ENCODE data around the gene KLHDC1. TPM values are rescaled to one million over a fixed set of nuclear protein-coding genes. Genes with fewer than 3 reads are reported as not detected.

KLHDC1 gene
- total and polyA plus RNA-seq, 9 of the 15 experiments (the other 6 are each of a cell fraction or from before 2014, with no cell fraction given): 0.08 to 0.41 (median 0.18) TPM

- TF ChIP-seq ZBTB12 (CRISPR knock-in tag; IDR thresholded peaks at IDR 0.05) (no peak), ZFPM2 (CRISPR knock-in tag; IDR thresholded peaks at IDR 0.05) (no peak), TAF15 (IDR thresholded peaks at IDR 0.05; ENCODE audit: low read depth, low read length) (no peak), E2F6 (IDR thresholded peaks at IDR 0.05; ENCODE audit: borderline replicate concordance in 1 of 2, extremely low read depth in 1 of 2, insufficient read depth in 1 of 2, insufficient read length in 1 of 2, low read depth in 1 of 2, low read length in 1 of 2, poor library complexity in 1 of 2, severe bottlenecking in 1 of 2) (peak; percentile 91 to 97), ZNF408 (CRISPR knock-in tag; IDR thresholded peaks at IDR 0.05; ENCODE audit: low read depth) (no peak), TCF15 (CRISPR knock-in tag; IDR thresholded peaks at IDR 0.05) (no peak), U2AF2 (optimal IDR thresholded peaks at IDR 0.05; ENCODE audit: low read depth, low read length) (no peak), ZNF175 (CRISPR knock-in tag; IDR thresholded peaks at IDR 0.05; ENCODE audit: low read depth) (no peak), MCM2 (IDR thresholded peaks at IDR 0.05; ENCODE audit: low read depth) (no peak), RBM22 (IDR thresholded peaks at IDR 0.05; ENCODE audit: low read depth, low read length, poor library complexity, severe bottlenecking) (no peak), CLOCK (CRISPR knock-in tag; IDR thresholded peaks at IDR 0.05; ENCODE audit: borderline replicate concordance) (no peak), NONO (IDR thresholded peaks at IDR 0.05; ENCODE audit: low read depth in 2 of 2, low read length in 1 of 2) (no peak), MECOM (CRISPR knock-in tag; IDR thresholded peaks at IDR 0.05) (no peak), ZFP30 (CRISPR knock-in tag; IDR thresholded peaks at IDR 0.05; ENCODE audit: borderline replicate concordance) (no peak), THAP7 (CRISPR knock-in tag; IDR thresholded peaks at IDR 0.05) (no peak), CEBPB (tag; IDR thresholded peaks at IDR 0.05) (no peak), HIVEP1 (CRISPR knock-in tag; IDR thresholded peaks at IDR 0.05) (no peak), ZNF398 (CRISPR knock-in tag; IDR thresholded peaks at IDR 0.05) (no peak), SPI1 (IDR thresholded peaks at IDR 0.05; ENCODE audit: borderline replicate concordance, low read depth, low read length) (no peak)
Measured at GRCh38 chr14:49687942-49688700, 4.8 kb upstream of the KLHDC1 start, which contains the start of gene POLE2 (continued).

All from K562 (cell line).